RCC 7860 (cell line): ENCODE data around the gene VRK1.

Source experiments
- DNase-seq: peaks from one replicate; pipeline ENCODE4 v3.0.0-alpha.2; 2015; ENCODE audit warnings: low spot score
- FAIRE-seq: peaks from 2 replicates; lab custom pipeline; 2012; peaks lifted over from hg19 to GRCh38; lab: Jason Lieb, UNC

VRK1 gene

DNA sequence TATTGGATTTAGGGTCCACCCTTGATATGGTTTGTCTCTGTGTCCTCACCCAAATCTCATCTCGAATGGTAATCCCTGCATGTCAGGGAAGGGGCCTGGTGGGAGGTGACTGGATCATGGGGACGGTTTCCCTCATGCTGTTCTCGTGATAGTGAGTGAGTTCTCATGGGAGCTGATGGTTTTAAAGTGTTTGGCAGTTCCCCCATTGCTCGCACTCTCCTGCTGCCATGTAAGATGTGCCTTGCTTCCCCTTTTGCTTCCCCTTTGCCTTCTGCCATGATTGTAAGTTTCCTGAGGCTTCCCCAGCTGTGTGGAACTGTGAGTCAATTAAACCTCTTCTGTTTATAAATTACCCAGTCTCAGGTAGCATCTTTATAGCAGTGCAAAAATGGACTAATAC lies 118.3 kb downstream of the VRK1 start:
- FAIRE-seq, result no peak
- DNase-seq, result no peak

DNA sequence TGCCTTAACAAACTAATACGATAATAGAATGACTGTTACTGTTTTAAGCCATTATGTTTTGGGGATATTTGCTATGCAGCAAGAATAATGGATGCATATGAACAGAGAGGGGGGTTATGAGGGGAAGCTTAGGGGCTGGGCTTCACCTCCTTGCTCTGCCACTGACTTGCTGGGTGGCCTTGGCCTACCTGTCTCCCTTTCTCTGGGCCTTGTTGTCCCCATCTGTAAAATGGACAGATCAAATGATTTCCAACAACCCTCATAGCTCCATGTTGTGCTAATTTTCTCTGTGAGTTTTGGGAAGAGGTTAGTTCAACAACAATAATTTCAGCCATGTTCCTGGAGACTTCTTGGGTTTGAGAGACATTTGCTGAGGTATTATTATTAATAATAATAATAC lies 119.6 kb downstream of the VRK1 start:
- FAIRE-seq (no peak), DNase-seq (no peak)

DNA sequence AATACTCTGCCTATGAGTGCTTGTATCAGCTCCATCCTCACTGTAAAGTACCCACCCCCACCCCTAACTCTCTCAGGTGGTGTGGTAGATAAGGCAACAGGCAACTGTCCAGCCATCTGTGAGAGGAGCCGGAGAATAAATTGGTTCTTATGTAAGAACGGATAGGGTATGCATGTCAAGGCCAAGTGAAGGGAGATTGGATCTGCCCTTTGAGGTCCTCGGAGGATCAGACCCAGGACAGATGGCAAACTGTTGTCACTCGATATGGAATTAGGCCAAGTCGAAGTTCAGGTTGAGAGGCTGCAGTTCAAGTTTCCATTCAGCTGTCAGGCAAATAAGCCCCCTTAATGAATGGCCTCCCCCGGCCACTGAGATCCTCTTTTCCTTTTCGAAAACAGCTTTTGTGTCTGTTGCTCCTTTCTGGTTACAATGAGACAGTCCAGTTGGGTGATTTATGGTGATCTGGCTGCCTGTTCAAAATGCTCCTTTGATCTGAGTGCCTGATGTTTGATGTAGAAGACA lies 120.3 kb downstream of the VRK1 start:
- FAIRE-seq (no peak), DNase-seq (no peak)

GRCh38 chr14:96920023-96920422 lies 122.8 kb downstream of the VRK1 start:
- DNase-seq (no peak), FAIRE-seq (no peak)

- FAIRE-seq (no peak), DNase-seq (no peak)
Observed at GRCh38 chr14:96920820-96921219, 123.6 kb downstream of the VRK1 start.

DNA sequence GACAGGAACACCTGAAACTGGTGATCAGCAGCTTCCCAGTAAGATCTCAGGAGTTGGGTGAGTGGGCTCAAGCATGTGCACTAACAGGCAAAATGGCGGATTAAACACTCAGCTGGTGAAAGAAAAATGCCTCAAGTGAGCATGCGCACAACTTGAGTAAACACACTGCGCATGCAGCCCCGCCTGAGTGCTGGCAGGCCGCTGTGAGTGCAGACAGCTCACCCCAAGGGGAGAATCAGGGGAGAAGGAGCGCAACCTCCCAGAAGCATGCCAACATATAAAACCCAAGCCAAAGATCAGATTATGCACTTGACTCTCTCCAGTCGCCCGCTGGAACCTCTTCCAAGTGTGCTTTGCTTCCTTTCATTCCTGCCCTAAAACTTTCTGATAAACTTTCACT lies 125.8 kb downstream of the VRK1 start:
- DNase-seq, result no peak
- FAIRE-seq, result no peak

GRCh38 chr14:96925422-96925821 lies 128.2 kb downstream of the VRK1 start:
- no peak for FAIRE-seq
- DNase-seq, result no peak

GRCh38 chr14:96926001-96926400 lies 128.8 kb downstream of the VRK1 start:
- FAIRE-seq (no peak), DNase-seq (no peak)

- no peak for DNase-seq
- no peak for FAIRE-seq
Observed at GRCh38 chr14:96928779-96929380, 131.7 kb downstream of the VRK1 start.

DNA sequence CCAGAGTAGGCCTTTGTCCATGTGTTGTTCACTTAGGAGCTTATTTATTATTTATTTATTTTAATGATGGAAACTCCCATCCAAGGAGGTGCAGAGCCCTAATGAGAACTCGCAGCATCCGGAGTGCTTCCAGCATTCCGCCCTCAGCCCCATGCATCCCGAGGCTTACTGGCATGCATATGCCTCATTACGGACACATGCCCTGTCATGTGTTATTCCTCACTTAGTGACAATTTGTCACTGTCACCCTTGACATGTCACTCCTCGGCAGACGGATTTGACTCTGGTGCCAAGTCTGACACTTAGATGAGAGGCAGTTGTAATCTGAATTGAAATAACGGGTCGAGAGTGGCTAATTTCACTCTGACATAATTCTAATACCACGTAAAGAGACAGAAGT lies 132.8 kb downstream of the VRK1 start:
- DNase-seq (no peak), FAIRE-seq (no peak)

DNA sequence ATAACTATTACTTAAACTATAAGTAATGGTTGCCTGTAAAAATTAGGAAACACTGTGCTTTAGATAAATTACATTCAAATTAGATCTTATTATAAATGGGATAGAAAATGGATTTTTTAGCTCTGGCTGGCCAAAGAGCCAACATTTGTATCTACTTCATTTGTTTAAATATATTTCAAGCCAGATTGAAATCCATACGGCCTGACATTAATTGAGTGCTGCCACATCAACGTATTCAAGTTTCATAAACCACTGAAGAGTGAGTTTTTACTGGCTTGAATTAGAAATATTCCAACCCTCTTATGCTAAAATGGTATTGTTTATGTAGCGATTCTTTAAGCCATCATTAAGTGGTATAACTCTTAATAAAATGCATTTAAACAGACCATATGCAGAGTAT lies 133.3 kb downstream of the VRK1 start:
- DNase-seq, result no peak
- no peak for FAIRE-seq
